Ovary (tissue), 9 donors: ENCODE results near the gene F13B. TPM values are rescaled to one million over a fixed set of nuclear protein-coding genes. Genes with fewer than 3 reads are reported as not detected.
"Not testable (repeated sequence)": the region's sequence is repeated elsewhere in the genome, so short reads cannot be mapped to it uniquely, and the experiment has no call there.

Source experiments
- DNase-seq, 5 donors: peaks; one replicate each; pipeline ENCODE4 v3.0.0-alpha.2; 2019 to 2020
- H3K27ac ChIP-seq, 2 donors: fragments of 200-600 bp; one replicate each; pipeline versions ENCODE4 v1.5.1 to v1.8.0; 2019 to 2022
- H3K27me3 ChIP-seq: fragments of 200-600 bp; one replicate; pipeline ENCODE4 v1.8.0; 2022
- H3K36me3 ChIP-seq: fragments of 200-600 bp; sonication (generic); one replicate; pipeline ENCODE4 v1.5.1; 2019
- H3K4me1 ChIP-seq: one replicate; pipeline ENCODE4 v1.8.1; 2013; ENCODE audit warnings: mild to moderate bottlenecking, moderate library complexity; ENCODE audit not compliant: insufficient read depth
- H3K4me3 ChIP-seq: fragments of 200-600 bp; sonication (generic); one replicate; pipeline ENCODE4 v1.5.1; 2017
- H3K9me3 ChIP-seq, 2 donors: fragments of 200-600 bp in 1 of 2; sonication (generic) in 1 of 2; one replicate each; pipeline versions ENCODE4 v1.5.1 to v1.8.1; 2013 to 2019; ENCODE audit warnings: mild to moderate bottlenecking in 1 of 2, moderate library complexity in 1 of 2
- EP300 ChIP-seq: sonication (generic); formaldehyde crosslinking; IDR thresholded peaks from one replicate; pipeline ENCODE4 v1.6.1; 2017; ENCODE audit warnings: antibody characterized with exemption
- POLR2A ChIP-seq: fragments of 450-650 bp; IDR thresholded peaks from one replicate; pipeline ENCODE4 v1.6.1; 2017; ENCODE audit warnings: antibody characterized with exemption, mild to moderate bottlenecking, moderate library complexity
- WGBS, 3 donors: extraction: QIAGEN DNeasy Blood & Tissue Kit in 1 of 3; methylation state at CpG; one replicate each; pipeline versions ENCODE4 v1.1.5 to v1.1.7; 2013 to 2017; 5-methylcytosine and 5-hydroxymethylcytosine counted together
- intact Hi-C, 4 donors: fragments of 100-400 bp; cut with DNase I; formaldehyde crosslinking; loops; one replicate each; pipeline versions ENCODE4 v1.11.0 to v1.15.1; 2022 to 2023
- polyA plus RNA-seq, 2 donors: library from polyadenylated mRNA; stranded (reverse); fragments of 200-250 nt in 1 of 2; fragments of 350-450 nt in 1 of 2; fragmentation: Illumina TruSeq in 1 of 2; extraction: RNeasy Lipid Tissue Mini Kit (QIAGEN cat#74804) in 1 of 2; gene quantifications; one replicate each; pipeline ENCODE4 v1.2.3, GENCODE V29; 2013 to 2014
- total RNA-seq, 7 donors: library from RNA; depleted of rRNA in 2 of 7; stranded (reverse); fragments of >200 nt in 2 of 7; fragmentation: NEBNext Ultra II Directional in 3 of 7; extraction: Animal tissue kit (Norgen Biotek cat#: 25700) in 3 of 7; gene quantifications; one replicate each; pipeline versions ENCODE4 v1.1.0 to v1.2.4, GENCODE V29; 2016 to 2023
- TF ChIP-seq, protein P1 (sequence below), 3 donors: fragments of 450-650 bp in 2 of 3; fragments of 200-600 bp in 1 of 3; IDR thresholded peaks; one replicate each; pipeline versions ENCODE4 v1.5.1 to v1.8.0; 2016 to 2022; ENCODE audit warnings: antibody characterized with exemption in 3 of 3, mild to moderate bottlenecking in 1 of 3
- donor health status: DM: no; HTN: no; CAD: no; lungs with moderate emphysema.
- donor health status: DM: no; HTN: no; CAD: no.
- donor health status: Bipolar disorder and iron deficiency.
- donor health status: DM: yes; HTN: yes; CAD: no.
- donor health status: DM: no; HTN: no; CAD: no.
- donor health status: DM: yes; HTN: yes; CAD: no.

Gene F13B
- total and polyA plus RNA-seq, 9 donors = not detected

DNA sequence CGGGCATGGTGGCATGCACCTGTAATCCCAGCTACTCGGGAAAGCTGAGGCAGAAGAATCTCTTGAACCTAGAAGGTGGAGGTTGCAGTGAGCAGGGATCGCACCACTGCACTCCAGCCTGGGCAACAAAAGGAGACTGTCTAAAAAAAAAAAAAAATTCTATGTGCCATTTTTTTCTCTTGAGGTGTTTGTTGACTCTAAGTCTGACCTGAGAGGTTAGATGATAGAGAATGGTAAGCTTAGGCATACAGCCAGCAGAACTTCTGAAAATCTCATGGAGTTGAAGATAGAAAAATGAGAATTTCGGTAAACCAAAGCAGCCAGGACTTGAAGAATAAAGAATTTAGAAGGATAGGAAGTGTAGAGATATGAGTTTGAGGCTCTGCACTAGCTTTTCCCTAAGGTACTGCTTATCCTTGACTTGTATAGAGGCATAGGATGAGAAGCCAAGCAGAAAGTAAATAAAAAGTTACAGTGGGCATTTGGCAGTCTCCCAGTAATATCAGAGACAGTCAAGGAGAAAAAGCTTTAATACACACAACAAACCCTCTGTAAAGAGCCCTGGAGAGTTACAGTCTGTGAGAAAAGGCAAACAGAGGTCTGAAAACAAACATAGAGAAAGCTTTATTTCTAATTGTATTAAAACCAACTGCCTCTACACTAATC, 24.3 kb downstream of the F13B start:
- Histone ChIP-seq H3K4me3 (no peak overlapping the region), H3K27me3 (no peaks in the 10 kb centered on the region), H3K9me3 (no peaks in the 10 kb centered on the region), H3K36me3 (no peaks in the 10 kb centered on the region), H3K27ac (no peak overlapping the region), H3K4me1 (no peaks in the 10 kb centered on the region)
- TF ChIP-seq, protein P1, sequence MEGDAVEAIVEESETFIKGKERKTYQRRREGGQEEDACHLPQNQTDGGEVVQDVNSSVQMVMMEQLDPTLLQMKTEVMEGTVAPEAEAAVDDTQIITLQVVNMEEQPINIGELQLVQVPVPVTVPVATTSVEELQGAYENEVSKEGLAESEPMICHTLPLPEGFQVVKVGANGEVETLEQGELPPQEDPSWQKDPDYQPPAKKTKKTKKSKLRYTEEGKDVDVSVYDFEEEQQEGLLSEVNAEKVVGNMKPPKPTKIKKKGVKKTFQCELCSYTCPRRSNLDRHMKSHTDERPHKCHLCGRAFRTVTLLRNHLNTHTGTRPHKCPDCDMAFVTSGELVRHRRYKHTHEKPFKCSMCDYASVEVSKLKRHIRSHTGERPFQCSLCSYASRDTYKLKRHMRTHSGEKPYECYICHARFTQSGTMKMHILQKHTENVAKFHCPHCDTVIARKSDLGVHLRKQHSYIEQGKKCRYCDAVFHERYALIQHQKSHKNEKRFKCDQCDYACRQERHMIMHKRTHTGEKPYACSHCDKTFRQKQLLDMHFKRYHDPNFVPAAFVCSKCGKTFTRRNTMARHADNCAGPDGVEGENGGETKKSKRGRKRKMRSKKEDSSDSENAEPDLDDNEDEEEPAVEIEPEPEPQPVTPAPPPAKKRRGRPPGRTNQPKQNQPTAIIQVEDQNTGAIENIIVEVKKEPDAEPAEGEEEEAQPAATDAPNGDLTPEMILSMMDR (IDR thresholded peaks at IDR 0.05) = no peak
- TF ChIP-seq POLR2A = no peak
- TF ChIP-seq EP300 = no peak
- WGBS, 3 donors = 79 to 94% (median 89%) methylated on average over 4 of the region's 4 CpGs
- intact Hi-C loops = no loop called here
- DNase-seq = no peak

DNA sequence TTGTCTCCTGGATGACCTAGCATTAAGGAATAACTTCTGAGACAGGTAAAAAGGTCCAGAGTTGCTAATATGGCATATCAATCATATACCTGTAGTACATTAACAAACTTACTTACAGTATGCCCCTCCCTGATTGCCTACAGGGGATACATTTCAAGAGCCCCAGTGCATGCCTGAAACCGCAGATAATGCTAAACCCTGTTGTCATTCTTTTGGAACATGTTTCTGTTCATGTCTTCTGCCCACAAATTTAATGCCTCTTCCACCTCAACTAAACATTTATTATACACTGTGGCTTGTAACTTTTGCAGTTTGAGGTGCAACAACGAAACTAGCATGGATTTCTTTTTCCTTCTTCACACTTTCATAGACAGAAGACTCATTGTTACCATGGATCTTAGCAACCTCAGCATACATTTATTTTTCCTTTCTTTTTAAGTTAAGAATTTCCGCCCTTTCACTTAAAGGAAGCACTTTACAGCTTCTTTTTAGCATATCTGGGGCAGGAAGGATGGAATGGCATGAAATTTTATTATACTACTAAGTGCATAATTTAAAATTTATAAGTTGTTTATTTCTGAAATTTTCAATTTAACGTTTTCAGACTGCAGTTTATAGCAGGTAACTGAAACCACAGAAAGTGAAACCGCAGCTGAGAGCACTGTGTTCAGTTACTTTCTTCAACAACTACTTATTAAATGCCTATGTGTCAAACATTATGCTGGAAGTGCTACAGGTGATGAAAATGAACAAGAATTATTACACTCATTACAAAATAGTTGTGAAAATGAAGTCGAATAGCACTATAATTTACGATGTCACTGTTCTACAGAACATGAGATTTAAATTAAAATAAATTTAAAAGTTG, 25.3 kb downstream of the F13B start:
- Histone ChIP-seq H3K4me1 (no peaks in the 10 kb centered on the region), H3K4me3 (no peak overlapping the region), H3K27ac (no peak overlapping the region), H3K9me3 (no peaks in the 10 kb centered on the region), H3K27me3 (no peaks in the 10 kb centered on the region), H3K36me3 (no peaks in the 10 kb centered on the region)
- intact Hi-C loops = no loop called here
- WGBS, 3 donors = 80 to 82% (median 80%) methylated on average over 7 of the region's 7 CpGs
- DNase-seq = no peak
- TF ChIP-seq EP300 (no peak), POLR2A (no peak)
- TF ChIP-seq, protein P1 (IDR thresholded peaks at IDR 0.05) = no peak

DNA sequence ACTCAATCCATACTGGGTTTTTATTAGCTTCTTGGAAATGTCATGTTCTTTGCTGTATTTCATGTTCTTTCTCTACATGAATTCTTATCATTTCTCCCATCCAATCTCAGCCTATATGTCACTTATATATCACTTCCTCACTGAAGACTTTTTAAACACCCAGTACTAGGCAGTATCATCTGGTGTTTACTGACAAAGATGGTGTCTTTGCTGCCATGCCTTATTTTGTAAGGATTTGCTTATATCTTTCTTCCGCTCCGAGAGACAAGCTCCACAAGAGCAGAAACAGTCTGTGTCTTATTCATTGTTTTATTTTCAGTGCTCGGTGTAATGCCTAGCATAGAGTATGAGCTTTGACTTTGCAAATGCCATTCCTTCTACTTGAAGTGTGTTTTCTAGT, 30.2 kb downstream of the F13B start:
- 96 to 97% (median 97%) methylated on average over 3 of the region's 3 CpGs for WGBS, 3 donors
- Histone ChIP-seq H3K4me1 (no peaks in the 10 kb centered on the region), H3K9me3 (no peaks in the 10 kb centered on the region), H3K27me3 (no peaks in the 10 kb centered on the region), H3K27ac (no peak overlapping the region), H3K4me3 (no peak overlapping the region), H3K36me3 (no peaks in the 10 kb centered on the region)
- intact Hi-C loops = no loop called here
- TF ChIP-seq, protein P1 (IDR thresholded peaks at IDR 0.05) = no peak
- TF ChIP-seq POLR2A (no peak), EP300 (no peak)
- no peak for DNase-seq

DNA sequence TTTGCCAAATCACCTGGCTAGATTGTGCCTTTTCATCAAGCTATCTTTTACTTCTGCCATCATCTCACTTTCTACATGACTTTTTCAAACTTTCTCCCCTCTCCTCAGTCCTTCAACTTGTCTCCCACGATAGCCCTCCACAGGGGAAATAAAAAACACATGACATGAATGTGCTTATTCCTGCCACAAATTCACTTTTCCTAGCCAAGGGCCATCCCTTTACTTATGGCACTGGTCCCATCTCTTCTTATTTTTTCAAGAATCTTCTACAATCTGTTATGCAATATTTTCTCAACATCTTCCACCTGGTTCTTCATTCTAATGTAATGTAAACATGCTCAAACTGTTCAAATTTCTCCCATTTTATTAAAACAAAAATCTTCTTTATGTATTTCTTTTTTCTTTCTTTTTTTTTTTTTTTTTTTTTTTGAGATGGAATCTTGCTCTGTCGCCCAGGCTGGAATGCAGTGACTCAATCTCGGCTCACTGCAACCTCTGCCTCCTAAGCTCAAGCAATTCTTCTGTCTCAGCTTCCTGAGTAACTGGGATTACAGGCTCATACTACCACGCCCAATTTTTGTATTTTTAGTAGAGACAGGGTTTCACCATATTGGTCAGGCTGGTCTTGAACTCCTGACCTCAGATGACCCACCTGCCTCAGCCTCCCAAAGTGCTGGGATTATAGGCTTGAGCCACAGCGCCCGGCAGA, 32.3 kb downstream of the F13B start:
- intact Hi-C loops, H3K27me3 ChIP-seq, H3K4me1 ChIP-seq, H3K36me3 ChIP-seq, H3K4me3 ChIP-seq, H3K27ac ChIP-seq, H3K9me3 ChIP-seq, DNase-seq: not testable (repeated sequence)
- WGBS, 3 donors = 77 to 90% (median 87%) methylated on average over 6 of the region's 6 CpGs
